Fibroblast of lung (primary cell): Measurements from ENCODE around the gene ARFGAP3. TPM values are rescaled to one million over a fixed set of nuclear protein-coding genes. Genes with fewer than 3 reads are reported as not detected.

Experiments used
- DNase-seq, 2 donors: peaks; one replicate each; pipeline versions ENCODE4 v3.0.0 to v3.0.0-alpha.2; 2010; ENCODE audit warnings: low read depth in 2 of 2
- H2AFZ ChIP-seq: 2 replicates; pipeline ENCODE4 v1.5.1; 2012; ENCODE audit warnings: low read length, control low read depth, inconsistent platforms
- H3K27ac ChIP-seq: 2 replicates; pipeline ENCODE4 v1.5.1; 2011; ENCODE audit warnings: low read length, control low read depth; ENCODE audit not compliant: insufficient read depth
- H3K27me3 ChIP-seq: 2 replicates; pipeline ENCODE4 v1.5.1; 2011; ENCODE audit warnings: mild to moderate bottlenecking, low read length; ENCODE audit not compliant: control insufficient read depth, insufficient read depth
- H3K36me3 ChIP-seq: 2 replicates; pipeline ENCODE4 v1.5.1; 2011; ENCODE audit warnings: low read length; ENCODE audit not compliant: control insufficient read depth, insufficient read depth
- H3K4me1 ChIP-seq: 2 replicates; pipeline ENCODE4 v1.5.1; 2011; ENCODE audit warnings: low read length; ENCODE audit not compliant: control insufficient read depth, insufficient read depth; ENCODE audit errors: extremely low read depth
- H3K4me2 ChIP-seq: 2 replicates; pipeline ENCODE4 v1.5.1; 2011; ENCODE audit warnings: low read length, control low read depth; ENCODE audit not compliant: insufficient read depth; ENCODE audit errors: extremely low read depth
- H3K4me3 ChIP-seq, 4 experiments: fragments of 200-600 bp in 1 of 4; sonication (generic) in 1 of 4; replicated peaks in 1 of 4; 2 replicates each; pipeline ENCODE4 v1.5.1; 2011 to 2016; ENCODE audit warnings: low read length in 4 of 4, low read depth in 3 of 4, mild to moderate bottlenecking in 3 of 4, control low read depth in 2 of 4, inconsistent platforms in 1 of 4, mixed read lengths in 1 of 4; ENCODE audit not compliant: insufficient read depth in 1 of 4; ENCODE audit errors: control extremely low read depth in 1 of 4
- H3K79me2 ChIP-seq: 2 replicates; pipeline ENCODE4 v1.5.1; 2012; ENCODE audit warnings: mild to moderate bottlenecking, low read length, inconsistent platforms; ENCODE audit not compliant: control insufficient read depth, insufficient read depth
- H3K9ac ChIP-seq: 2 replicates; pipeline ENCODE4 v1.5.1; 2011; ENCODE audit warnings: mild to moderate bottlenecking, low read length, control low read depth; ENCODE audit not compliant: insufficient read depth
- H3K9me3 ChIP-seq: 2 replicates; pipeline ENCODE4 v1.5.1; 2012; ENCODE audit warnings: low read depth, low read length; ENCODE audit not compliant: control insufficient read depth, insufficient read depth
- H4K20me1 ChIP-seq: 2 replicates; pipeline ENCODE4 v1.5.1; 2011; ENCODE audit warnings: low read length; ENCODE audit not compliant: control insufficient read depth, insufficient read depth; ENCODE audit errors: extremely low read depth
- CTCF ChIP-seq, 2 donors: IDR thresholded peaks in 1 of 2; conservative IDR thresholded peaks in 1 of 2; 1 replicate in 1 of 2; 2 replicates in 1 of 2; pipeline ENCODE4 v1.5.1; 2011 to 2012; ENCODE audit warnings: low read length in 2 of 2, control low read depth in 1 of 2, inconsistent platforms in 1 of 2, low read depth in 1 of 2, mild to moderate bottlenecking in 1 of 2
- EZH2 ChIP-seq: IDR thresholded peaks from 2 replicates; pipeline ENCODE4 v1.5.1; 2012; ENCODE audit warnings: low read length, control low read depth, mild to moderate bottlenecking; ENCODE audit errors: missing control alignments
- polyA plus RNA-seq, 2 donors: library from polyadenylated mRNA; depleted of rRNA in 1 of 2; stranded (reverse) in 1 of 2; unstranded in 1 of 2; fragments of >200 nt; gene quantifications; 2 replicates each; pipeline ENCODE4 v1.2.1, GENCODE V29; 2011 to 2012; ENCODE audit warnings: missing spikeins in 1 of 2
- total RNA-seq: library from RNA; depleted of rRNA; stranded (reverse); fragments of >200 nt; gene quantifications from 2 replicates; pipeline ENCODE4 v1.2.1, GENCODE V29; 2014

The ARFGAP3 gene
- total and polyA plus RNA-seq, 2 donors (not counting 1 experiment from before 2014, with no cell fraction given) = 62.1 to 74.1 TPM

- DNase-seq = no peak
- no peak overlapping the region for H2AFZ ChIP-seq
Measured at GRCh38 chr22:42799461-42800405, 57.3 kb downstream of the ARFGAP3 start.

GRCh38 chr22:42799061-42799460 is 58.0 kb downstream of the ARFGAP3 start:
- H2AFZ ChIP-seq = no peak overlapping the region
- no peak overlapping the region for H3K4me3 ChIP-seq
- H3K4me1 ChIP-seq = no peaks in the 10 kb centered on the region
- TF ChIP-seq CTCF (conservative IDR thresholded peaks at IDR 0.05 in 1 of 2, IDR thresholded peaks at IDR 0.05 in 1 of 2; ENCODE audit: low read depth in 1 of 2, low read length in 2 of 2) (no peak), EZH2 (no peak)
- H3K4me2 ChIP-seq = no peak overlapping the region
- H3K27ac ChIP-seq = no peak overlapping the region
- no peaks in the 10 kb centered on the region for H3K27me3 ChIP-seq
- H4K20me1 ChIP-seq = no peaks in the 10 kb centered on the region
- no peak overlapping the region for H3K9ac ChIP-seq
- peaks cover 14% of the 10 kb centered on the region for H3K36me3 ChIP-seq
- no peaks in the 10 kb centered on the region for H3K9me3 ChIP-seq
- H3K79me2 ChIP-seq = no peaks in the 10 kb centered on the region
- DNase-seq = no peak

More at GRCh38 chr22:42799461-42800405, 57.3 kb downstream of the ARFGAP3 start:
- Histone ChIP-seq H3K4me3 (no peak overlapping the region), H3K9ac (no peak overlapping the region), H3K27ac (no peak overlapping the region), H3K4me2 (no peak overlapping the region), H3K36me3 (peaks cover 14% of the 10 kb centered on the region), H4K20me1 (no peaks in the 10 kb centered on the region), H3K27me3 (no peaks in the 10 kb centered on the region), H3K9me3 (no peaks in the 10 kb centered on the region), H3K4me1 (no peaks in the 10 kb centered on the region), H3K79me2 (no peaks in the 10 kb centered on the region)
- TF ChIP-seq EZH2 = no peak
- TF ChIP-seq CTCF (conservative IDR thresholded peaks at IDR 0.05 in 1 of 2, IDR thresholded peaks at IDR 0.05 in 1 of 2; ENCODE audit: low read depth in 1 of 2, low read length in 2 of 2) = no peak

- no peak for DNase-seq
- Histone ChIP-seq H3K27ac (no peak overlapping the region), H3K9ac (no peak overlapping the region), H4K20me1 (no peaks in the 10 kb centered on the region), H3K36me3 (peaks cover 13% of the 10 kb centered on the region), H3K4me3 (no peak overlapping the region), H2AFZ (no peak overlapping the region), H3K9me3 (no peaks in the 10 kb centered on the region), H3K4me2 (no peak overlapping the region), H3K79me2 (no peaks in the 10 kb centered on the region), H3K27me3 (no peaks in the 10 kb centered on the region), H3K4me1 (no peaks in the 10 kb centered on the region)
- TF ChIP-seq EZH2 (no peak), CTCF (conservative IDR thresholded peaks at IDR 0.05 in 1 of 2, IDR thresholded peaks at IDR 0.05 in 1 of 2; ENCODE audit: low read depth in 1 of 2, low read length in 2 of 2) (no peak)
Measured at GRCh38 chr22:42797011-42797410, 60.1 kb downstream of the ARFGAP3 start.
